Spleen (tissue), 7 donors: ENCODE results near the gene GOLGA1.
A peak's percentile ranks its signal among the peaks of the same experiment; 100 is the strongest.

ENCODE experiments used
- CTCF ChIP-seq, 11 experiments: fragments of 200-600 bp in 7 of 11; fragments of 450-650 bp in 4 of 11; sonication (generic) in 4 of 11; IDR thresholded peaks in 8 of 11; conservative IDR thresholded peaks in 3 of 11; 1 replicate in 7 of 11; 2 replicates in 4 of 11; pipeline versions ENCODE4 v1.4.0 to v1.8.0; 2016 to 2021; ENCODE audit warnings: antibody characterized with exemption in 11 of 11, inconsistent platforms in 4 of 11, mild to moderate bottlenecking in 1 of 11
- POLR2AphosphoS5 ChIP-seq, 3 donors: sonication (generic); formaldehyde crosslinking; IDR thresholded peaks; one replicate each; pipeline ENCODE4 v1.5.1; 2017; ENCODE audit warnings: antibody characterized with exemption in 3 of 3
- donor health status: DM: no; HTN: no; CAD: no; lungs with moderate emphysema.
- donor health status: DM: no; HTN: no; CAD: no.
- donor health status: DM: no; HTN: no; CAD: no.

GRCh38 chr9:124875501-124875900 is 65.4 kb downstream of the GOLGA1 start:
- no peak for TF ChIP-seq CTCF (IDR thresholded peaks at IDR 0.05 in 8 of 11, conservative IDR thresholded peaks at IDR 0.05 in 3 of 11)
- peak in 1 of 3 donors; percentile 33 for TF ChIP-seq POLR2AphosphoS5 (IDR thresholded peaks at IDR 0.05)
